HuH-7.5 (cell line): ENCODE measurements around the gene SFT2D1.

Experiments used
- DNase-seq: peaks from one replicate; pipeline ENCODE4 v3.0.0; 2011; ENCODE audit warnings: low spot score

SFT2D1 gene

GRCh38 chr6:166334878-166335277, 7.5 kb downstream of the SFT2D1 start:
- no peak for DNase-seq

- DNase-seq = no peak
Observed at GRCh38 chr6:166333172-166333995, 9.0 kb downstream of the SFT2D1 start.

GRCh38 chr6:166331503-166332415, 10.6 kb downstream of the SFT2D1 start:
- DNase-seq = no peak

- no peak for DNase-seq
Observed at GRCh38 chr6:166330612-166331011, 11.7 kb downstream of the SFT2D1 start.

GRCh38 chr6:166325383-166326042, 16.8 kb downstream of the SFT2D1 start:
- no peak for DNase-seq

GRCh38 chr6:166323395-166323794, 18.9 kb downstream of the SFT2D1 start:
- DNase-seq = no peak

- no peak for DNase-seq
Observed at GRCh38 chr6:166318649-166319600, 23.4 kb downstream of the SFT2D1 start.

GRCh38 chr6:166318227-166318626, 24.1 kb downstream of the SFT2D1 start:
- no peak for DNase-seq

GRCh38 chr6:166317261-166318212, 24.8 kb downstream of the SFT2D1 start:
- DNase-seq = no peak

- no peak for DNase-seq
Observed at GRCh38 chr6:166315436-166315835, 26.9 kb downstream of the SFT2D1 start.

GRCh38 chr6:166314454-166314853, 27.9 kb downstream of the SFT2D1 start:
- DNase-seq = no peak

GRCh38 chr6:166313255-166314070, 28.9 kb downstream of the SFT2D1 start:
- peak; percentile 66 for DNase-seq

GRCh38 chr6:166312832-166313231, 29.5 kb downstream of the SFT2D1 start:
- DNase-seq = no peak

- no peak for DNase-seq
Observed at GRCh38 chr6:166310634-166311033, 31.7 kb downstream of the SFT2D1 start.

- DNase-seq = no peak
Observed at GRCh38 chr6:166309977-166310376, 32.4 kb downstream of the SFT2D1 start.

GRCh38 chr6:166308769-166309589, 33.4 kb downstream of the SFT2D1 start:
- no peak for DNase-seq

GRCh38 chr6:166308033-166308768, 34.1 kb downstream of the SFT2D1 start, which contains the start of gene PRR18:
PRR18 (minus strand) TSS chr6:166308392; CDS start chr6:166308142, 250 bp downstream.
- peak; percentile 30 for DNase-seq
